Activated T-cell treated with anti-CD3 and anti-CD28 coated beads, Interleukin-2, amount 50 U/mL, for 48 hours (primary cell): ENCODE data around the gene PRAC2.

Experiments used
- DNase-seq, 2 experiments: peaks; one replicate each; pipeline ENCODE4 v3.0.0-alpha.2; 2020

Gene PRAC2

GRCh38 chr17:48755356-48755755 is 32.4 kb downstream of the PRAC2 start:
- no peak for DNase-seq

- no peak for DNase-seq
These were observed 33.9 kb downstream of the PRAC2 start for GRCh38 chr17:48756830-48757251.

- no peak for DNase-seq
These were observed 34.6 kb downstream of the PRAC2 start for GRCh38 chr17:48757524-48757961.

- DNase-seq = no peak
These were observed 36.3 kb downstream of the PRAC2 start for GRCh38 chr17:48759288-48759687.

- DNase-seq = no peak
These were observed 37.4 kb downstream of the PRAC2 start for GRCh38 chr17:48760411-48760810.

GRCh38 chr17:48761114-48761513 is 38.1 kb downstream of the PRAC2 start:
- no peak for DNase-seq

GRCh38 chr17:48767263-48767774 is 44.3 kb downstream of the PRAC2 start:
- DNase-seq = no peak

GRCh38 chr17:48769009-48769675 is 46.2 kb downstream of the PRAC2 start:
- no peak for DNase-seq

- DNase-seq = no peak
These were observed 48.0 kb downstream of the PRAC2 start for GRCh38 chr17:48770954-48771353.

- no peak for DNase-seq
These were observed 50.3 kb downstream of the PRAC2 start for GRCh38 chr17:48773245-48773644.
